HG03378 (cell line): ENCODE measurements around the gene LCN10.
"Not testable (repeated sequence)": the region's sequence is repeated elsewhere in the genome, so short reads cannot be mapped to it uniquely, and the experiment has no call there.

ENCODE experiments used
- ATAC-seq: cut with Tn5 transposase; IDR thresholded peaks from one replicate; pipeline ENCODE4 v1.9.1; 2021; ENCODE audit warnings: mild to moderate bottlenecking, moderate library complexity; ENCODE audit not compliant: unreplicated experiment

The LCN10 gene

DNA sequence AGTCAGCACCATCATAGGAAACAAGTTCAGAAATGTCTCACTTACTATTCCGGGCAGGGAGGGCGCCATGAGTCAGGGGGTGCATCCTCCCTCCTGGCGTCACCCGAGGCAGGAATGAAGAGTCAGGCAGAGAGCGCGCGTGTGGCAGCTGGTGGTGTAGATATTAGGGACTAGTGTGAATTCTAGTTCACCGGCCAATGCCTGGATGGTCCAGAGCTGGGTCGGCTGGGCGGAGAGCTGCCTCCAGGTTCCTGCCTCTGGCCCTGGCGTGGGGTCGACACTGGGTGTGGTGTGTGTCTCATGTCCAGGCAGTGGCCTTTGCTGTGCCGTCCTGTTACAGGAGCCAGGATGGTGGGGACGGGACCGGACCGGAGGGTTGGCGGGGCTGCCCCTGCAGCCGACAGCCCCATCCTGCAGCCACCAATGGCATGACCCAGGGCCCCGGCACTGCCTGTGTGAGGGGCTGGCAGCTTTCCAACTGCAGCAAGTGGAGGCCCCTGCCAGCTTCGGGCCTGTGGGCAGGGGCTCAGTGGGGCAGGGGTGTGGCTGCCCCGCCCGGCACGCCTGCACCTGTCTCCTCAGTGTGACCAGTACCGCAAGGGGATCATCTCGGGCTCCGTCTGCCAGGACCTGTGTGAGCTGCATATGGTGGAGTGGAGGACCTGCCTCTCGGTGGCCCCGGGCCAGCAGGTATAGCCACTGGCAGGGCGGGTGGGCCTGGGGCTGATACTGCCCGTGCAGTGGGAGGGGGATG lies 21.2 kb downstream of the LCN10 start:
- no peak for ATAC-seq

DNA sequence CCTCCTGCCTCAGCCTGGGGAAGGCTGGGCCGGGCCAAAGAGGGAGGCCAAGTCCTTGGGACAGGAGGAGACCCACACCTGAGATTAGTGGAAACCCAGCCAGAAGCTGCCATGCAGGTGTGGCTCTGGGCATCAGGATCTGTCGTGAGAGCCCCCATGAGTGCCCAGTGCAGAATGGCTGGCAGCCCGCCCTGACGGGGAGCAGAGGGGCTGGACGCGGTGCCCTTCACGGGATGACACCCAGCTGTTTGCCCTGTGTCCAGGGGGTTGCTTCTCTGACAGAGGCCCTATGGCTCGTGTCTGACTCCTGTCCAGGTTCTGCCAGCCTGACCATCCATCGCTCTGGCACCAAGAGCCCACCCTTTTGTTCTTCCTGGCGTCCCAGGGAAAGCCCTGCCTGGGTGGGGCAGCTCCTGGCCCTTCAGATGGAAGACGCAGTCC lies 21.8 kb downstream of the LCN10 start:
- no peak for ATAC-seq

DNA sequence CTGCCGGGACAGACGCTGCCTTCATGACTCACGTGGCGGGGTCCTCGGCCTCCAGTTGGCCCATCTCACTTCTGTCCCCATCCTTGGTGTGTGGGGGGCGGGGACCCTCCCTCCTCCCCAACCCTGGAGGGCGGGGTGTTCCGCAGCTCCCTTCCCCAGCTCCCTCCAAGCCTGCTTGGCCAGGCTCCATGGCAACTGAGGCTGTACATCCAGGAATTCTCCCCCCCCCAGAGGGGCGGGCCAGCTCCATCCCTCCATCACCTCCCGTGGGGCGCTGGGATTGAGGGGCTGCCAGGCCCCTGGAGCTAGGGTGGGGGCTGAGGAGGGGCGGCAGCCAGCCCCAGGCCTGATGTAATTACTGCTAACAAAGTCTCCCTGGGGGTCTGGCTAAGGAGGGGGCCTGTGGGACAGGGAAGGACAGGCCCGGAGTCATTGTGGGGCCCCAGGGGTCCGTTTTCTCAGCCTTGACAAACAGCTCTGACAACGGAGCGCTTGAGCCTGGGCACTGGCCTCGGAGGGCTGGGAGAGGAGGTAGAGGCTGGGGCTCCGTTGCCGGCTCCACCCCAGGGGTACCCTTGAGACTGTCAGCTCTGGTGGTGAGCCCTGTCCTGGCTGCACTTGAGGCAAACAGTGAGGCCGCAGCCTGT lies 22.4 kb downstream of the LCN10 start:
- no peak for ATAC-seq

DNA sequence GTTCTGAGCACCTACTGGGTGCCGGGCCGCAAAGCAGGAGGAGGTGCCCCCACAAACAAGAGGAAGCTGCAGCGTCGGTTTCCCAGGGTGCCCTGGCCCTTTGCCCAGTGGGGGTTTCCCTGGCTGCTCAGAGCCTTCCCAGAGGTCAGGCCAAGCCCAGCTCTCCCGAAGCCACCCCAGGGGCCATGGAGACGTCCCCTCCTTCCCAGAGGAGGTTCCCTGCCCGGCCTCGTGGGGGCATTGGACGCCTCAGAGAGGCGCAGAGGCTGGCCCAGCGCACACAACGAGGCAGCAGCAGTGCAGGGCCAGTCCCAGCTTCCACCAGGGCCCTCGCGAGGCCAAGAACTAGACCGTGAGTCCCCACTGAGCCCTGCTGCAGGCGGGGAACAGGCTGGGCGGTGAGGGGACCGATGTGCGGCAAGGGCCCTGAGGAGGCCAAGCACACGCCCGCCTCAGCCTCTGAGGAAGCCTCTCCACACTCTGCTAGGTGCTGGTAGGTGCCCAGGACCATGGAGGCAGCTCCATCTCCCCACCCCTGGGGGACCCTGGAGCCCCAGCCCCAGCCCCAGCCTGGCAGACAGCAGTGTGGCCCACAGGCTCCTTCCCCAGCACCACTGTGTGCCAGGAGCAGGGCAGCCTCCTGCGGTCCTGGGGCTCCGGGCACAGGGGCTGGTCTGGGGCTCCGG lies 23.4 kb downstream of the LCN10 start:
- no peak for ATAC-seq

DNA sequence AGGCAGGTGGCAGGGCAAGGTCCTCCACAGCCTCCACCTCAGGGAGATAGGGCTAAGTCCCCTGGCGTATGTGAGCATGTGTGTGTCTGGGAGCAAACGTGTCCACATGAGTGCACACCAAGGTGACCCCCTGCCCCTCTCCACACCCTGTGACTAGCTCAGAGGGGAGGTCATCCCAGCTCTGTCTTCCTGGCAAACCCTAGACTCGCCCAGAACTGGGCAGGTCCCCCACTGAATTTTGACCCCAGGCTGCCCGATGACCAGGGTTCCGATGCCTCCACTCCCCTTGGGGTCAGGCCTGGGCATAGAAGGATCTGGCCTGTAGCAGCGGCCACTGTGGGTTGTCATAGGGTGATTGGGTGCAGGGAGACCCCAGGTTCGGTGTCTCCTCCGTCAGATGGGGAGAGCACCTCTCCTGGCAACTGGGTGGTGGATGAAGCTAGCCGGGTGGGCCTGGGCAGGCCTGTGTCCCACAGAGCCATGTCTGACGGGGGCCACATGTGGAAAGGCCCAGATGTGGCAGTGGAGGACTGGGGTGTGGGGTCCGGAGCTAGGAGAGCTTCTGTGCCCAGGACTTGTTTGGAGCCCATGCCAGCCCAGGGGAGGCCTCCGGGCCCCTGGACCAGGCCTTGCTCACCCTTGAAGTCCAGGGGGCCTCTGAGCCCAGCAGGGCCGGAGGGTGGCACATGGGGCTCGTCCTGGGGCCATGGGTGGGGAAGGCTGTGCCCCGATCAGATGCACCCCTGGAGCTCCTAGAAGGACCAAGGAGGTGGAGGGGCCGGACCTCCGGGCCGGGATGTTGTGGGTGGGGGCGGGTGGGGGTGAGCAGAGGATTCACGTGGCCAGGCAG lies 24.2 kb downstream of the LCN10 start:
- ATAC-seq, result no peak

DNA sequence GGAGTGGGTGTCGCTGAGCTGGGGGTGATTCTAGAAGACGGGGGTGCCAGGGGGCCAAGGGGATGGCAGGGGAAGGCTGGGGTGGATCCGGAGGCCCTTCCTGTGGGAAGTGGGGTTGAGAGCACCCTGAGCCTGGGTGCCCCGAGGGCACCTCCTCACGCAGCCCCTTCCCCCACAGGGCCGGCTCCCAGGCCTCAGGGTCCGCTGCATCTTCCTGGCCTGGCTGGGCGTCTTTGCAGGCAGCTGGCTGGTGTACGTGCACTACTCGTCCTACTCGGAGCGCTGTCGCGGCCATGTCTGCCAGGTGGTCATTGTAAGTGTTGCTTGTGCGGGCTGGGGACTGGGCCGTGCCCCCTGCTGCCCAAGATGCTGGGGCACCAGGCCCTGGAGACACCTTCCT lies 25.3 kb downstream of the LCN10 start:
- no peak for ATAC-seq

DNA sequence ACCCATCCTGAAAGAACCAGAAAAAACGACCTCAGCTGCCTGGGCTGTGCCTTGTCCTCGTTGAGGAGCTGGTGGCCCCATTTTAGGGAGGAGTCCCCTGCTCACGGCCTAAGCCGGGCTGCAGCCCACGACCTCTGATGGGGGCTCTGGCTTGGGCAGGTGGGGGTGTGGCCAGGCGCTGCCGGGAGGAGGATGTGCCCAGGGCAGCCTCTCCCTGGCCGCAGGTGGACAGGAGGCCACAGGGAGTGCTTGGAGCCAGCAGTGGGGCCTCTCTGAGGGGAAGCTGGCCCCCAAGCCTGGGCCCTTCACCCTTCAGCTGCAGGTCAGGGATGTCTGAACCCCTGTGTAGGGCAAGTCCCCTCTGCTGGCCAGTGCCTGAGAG lies 27.9 kb downstream of the LCN10 start:
- ATAC-seq, result no peak

DNA sequence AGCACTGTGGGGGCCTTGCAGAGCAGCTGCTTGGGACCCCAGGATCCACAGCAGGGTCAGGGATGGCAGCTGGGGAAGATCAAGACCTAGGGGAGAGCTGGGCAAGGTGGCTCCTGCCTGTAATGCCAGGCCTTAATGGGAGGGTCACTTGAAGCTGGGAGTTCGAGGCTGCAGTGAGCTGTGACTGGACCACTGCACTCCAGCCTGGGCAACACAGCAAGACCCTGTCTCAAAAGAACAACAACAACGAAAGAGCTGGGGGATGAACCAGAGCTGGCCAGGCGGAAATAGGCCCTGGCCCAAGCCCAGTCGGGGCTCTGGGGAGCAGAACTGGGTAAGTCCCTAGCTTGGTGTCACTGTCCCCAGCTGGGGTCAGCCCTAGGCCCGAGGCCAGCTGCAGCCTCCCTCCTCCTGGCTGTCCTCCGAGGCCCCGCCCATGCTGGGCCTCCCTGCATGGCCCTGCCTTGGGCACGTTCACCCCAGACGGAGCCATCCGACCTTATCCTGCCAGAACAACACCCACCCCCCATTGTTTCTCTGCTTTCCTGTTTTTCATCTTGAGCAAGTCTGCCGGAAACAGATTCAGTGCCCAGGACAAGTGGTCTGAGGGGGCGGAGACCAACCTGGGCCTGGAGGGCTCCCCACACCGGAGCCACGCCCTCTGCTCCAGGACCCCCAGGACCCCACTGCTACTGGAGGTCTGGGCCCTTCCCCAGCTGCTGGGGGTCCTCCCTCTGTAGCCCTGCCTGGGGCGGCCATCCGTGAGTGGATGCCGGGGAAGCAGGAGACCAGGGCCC lies 28.4 kb downstream of the LCN10 start:
- ATAC-seq, result no peak

DNA sequence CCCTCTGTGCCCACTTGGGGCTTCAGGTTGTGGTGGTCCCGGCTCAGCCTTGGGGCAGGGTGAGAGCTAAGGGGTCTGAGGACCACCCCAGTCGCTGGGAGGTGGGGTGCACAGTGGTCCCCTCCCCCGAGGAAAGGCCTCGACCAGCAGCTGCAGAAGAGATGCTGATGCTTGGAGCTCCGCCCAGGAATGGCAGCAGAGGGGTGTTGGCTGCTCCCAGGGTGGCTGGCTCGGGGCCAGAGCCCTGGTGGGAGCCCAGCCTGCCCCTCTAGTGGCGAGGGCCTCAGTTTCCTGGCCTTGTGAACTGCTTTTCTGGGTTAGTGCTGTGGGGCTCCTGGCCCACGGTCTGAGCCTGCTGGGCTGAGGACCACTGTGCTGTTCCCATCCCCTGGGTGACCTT lies 29.2 kb downstream of the LCN10 start:
- no peak for ATAC-seq

DNA sequence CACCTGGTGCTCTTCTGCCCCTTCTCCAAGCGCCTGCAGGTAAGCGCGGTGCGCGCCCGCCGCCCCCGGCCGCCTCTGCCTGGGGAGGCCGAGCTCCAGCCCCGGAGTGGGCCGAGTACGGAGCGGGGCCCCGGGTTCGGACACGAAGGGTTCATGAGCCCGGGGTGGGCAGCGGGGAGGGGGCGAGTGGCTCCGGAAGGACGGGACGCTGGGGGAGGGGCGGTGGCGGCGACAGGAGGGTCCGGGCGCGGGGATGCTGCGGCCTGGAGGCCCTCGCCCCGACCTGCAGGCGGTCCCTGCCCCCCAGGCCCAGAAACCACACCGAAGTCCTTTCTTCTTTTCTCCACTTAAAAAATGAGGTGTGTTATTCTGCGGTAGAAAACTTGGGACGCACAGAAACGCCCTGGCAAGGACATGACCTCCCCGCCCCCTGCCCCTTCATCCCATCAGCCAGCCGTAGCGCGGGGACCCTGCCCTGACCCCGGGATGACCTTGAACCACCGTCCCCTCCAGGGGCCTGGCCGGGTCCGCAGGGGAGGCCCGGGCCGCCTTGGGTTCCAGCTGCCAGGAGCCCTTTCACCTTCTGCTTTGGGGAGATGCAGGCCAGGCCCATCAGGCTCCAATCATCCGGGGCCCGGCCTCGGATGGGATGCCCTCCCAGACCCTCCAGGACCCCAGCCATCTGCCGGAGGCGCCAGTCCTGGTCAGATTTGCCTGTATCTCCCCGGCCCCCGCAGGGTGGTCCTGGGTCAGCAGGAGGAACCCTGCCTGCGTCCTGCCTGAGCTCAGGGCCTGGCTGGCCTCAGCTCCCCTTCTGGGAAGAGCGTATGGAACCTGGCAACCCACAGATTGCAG lies 29.8 kb downstream of the LCN10 start:
- ATAC-seq, result no peak

DNA sequence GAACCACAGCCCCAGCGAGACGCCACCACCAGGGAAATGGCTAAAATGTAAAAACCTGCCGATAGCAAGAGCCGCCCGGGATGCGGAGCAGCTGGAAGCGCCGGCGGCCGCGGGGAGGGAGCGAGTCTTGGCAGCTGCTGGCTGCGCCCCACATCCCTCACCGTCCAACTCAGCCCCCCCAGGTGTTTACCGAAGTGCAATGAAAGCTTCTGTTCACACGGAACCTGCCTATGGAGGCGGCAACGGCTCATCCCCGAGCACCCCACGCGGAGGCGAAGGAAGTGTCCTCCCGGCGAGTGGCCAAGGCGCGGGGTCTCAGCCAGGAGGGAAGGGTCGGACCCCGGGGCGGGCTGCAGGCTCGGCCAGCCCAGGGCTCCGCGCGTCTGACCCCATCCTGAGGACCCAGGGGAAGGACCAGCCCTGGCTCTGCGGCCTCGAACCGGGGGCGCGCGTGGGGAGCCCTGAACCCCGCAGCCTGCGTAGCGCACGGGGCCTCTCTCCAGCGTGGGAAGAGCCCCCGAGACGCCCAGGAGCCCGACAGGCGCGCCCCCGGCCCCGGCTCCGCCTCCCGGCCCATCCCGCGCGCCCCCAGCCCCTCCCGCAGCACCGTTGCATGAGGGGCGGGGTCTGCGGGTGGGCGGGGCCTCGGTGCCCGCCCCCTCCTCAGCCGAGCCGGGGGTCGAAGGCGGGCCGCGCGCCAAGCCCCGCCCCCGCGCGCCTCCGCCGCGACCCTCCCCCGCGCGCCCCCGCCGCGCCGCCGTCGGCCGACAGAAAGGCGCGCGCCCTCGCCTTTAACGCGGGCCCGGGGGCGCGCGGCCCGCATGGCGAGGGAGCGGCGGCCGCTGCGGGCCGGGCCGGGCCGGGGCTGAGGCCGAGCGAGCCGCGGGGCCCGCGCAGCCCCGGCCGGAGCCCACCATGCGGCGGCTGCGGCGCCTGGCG lies 30.7 kb downstream of the LCN10 start, which contains the start of gene DIPK1B:
DIPK1B (plus strand) TSS at position 822 of the 939 bp plus-strand sequence; CDS start at position 916, 94 bp downstream.
- no peak for ATAC-seq

DNA sequence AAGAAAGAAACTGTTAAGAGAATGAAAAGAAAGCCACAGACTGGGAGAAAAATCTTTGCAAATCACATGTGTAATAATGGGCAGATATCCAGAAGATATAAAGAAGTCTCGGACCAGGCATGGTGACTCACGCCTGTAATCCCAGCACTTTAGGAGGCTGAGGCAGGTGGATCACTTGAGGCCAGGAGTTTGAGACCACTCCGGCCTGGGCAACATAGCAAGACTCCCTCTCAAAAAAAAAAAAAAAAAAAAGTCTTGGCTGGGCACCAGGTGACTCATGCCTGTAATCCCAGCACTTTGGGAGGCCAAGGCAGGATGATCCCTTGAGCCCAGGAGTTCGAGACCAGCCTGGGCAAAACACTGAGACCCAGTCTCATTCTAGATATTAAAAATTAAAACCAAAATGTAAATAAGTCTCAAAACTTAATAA lies 31.5 kb downstream of the LCN10 start:
- not testable (repeated sequence) for ATAC-seq

DNA sequence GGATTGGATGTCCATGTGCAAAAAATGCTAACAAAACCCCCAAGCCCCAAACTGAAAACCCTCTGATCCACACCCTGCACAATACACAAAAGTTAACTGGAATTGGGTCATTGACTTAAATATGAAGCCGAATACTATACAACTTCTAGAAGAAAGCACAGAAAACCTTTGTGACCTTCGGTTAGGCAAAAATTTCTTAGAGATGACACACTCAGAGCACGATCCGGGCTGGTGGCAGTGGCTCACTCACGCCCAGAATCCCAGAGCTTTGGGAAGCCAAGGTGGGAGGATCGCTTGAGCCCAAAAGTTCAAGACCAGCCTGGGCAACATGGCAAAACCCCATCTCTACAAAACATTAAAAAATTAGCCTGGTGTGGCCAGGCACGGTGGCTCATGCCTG lies 32.2 kb downstream of the LCN10 start:
- ATAC-seq, result no peak

DNA sequence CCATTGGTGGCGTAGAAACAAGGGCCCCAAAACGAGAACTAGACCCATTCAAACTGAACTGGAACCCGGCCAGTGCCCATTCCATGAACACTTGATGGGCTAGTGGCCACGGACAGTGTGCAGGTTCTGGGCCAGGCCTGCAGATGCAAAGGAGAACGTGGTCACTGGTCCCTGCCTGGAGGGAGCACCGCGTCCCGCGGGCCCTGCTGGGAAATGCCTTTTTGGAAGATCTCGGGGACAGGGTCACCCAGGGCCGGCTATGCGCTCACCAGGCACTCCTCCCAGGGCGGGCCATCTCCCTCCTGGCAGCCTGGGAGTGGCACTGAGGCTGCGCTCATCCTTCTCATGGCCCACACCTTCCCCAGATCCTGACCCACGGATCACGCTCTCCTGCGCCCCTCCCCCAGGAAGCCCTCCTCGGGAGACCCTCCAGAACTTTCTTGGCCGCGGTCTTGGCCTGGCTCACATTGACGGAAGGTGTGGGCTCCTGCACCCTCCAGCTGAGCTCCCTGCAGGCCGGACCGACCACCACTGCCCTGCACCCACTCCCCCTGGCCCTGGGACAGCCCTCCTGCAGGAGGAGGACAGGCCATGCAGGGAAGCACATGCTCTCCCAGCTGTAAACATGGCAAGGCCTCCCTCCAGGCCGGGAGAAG lies 33.2 kb downstream of the LCN10 start:
- no peak for ATAC-seq

DNA sequence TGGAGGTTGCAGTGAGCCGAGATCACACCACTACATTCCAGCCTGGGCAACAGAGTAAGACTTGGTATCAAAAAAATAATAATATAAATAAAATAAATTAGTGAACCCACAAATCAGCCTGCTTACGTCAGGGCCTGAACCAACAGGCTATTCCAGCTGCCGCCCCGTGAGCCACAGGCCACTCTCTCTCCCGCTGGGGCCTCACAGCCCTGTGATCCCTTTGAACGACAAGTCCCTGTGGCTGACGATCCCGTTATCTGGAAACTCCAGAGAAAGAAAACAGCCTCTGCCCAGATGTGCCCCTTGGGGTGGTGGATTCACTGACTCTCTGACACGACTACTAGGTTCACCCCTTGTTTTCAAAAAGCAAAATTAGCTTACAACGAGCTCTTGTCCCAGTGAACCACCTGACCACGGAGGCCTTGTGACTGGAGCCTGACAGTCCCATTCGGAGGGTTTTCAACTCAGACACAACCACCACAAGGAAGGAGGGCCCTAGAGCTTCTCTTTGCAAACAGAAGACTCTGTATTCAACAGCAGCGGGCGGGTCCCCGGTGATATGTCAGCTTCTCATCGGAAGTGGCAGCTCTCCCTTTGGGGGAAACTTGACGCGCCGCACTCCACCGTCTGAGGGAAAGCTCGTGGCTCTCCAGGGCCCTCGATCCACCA lies 34.8 kb downstream of the LCN10 start:
- ATAC-seq, result no peak

DNA sequence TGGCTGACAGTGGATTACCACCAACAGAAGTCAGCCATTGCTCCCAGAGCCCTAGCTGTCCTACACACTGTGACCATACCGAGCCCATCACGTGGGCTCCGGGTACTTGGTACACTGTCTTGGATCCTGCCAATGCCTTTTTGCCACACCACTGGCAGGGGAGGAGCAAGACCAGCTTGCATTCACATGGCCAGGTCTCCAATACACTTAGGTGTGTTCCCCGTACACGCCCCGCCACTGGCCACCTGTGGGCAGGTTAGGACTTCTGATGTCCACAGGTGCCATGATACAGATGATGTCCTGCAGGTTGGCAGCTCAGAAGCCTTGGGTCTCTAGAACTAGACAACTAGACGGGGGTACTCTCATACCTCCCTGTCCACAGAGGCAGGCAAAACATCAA lies 35.7 kb downstream of the LCN10 start:
- ATAC-seq, result no peak

DNA sequence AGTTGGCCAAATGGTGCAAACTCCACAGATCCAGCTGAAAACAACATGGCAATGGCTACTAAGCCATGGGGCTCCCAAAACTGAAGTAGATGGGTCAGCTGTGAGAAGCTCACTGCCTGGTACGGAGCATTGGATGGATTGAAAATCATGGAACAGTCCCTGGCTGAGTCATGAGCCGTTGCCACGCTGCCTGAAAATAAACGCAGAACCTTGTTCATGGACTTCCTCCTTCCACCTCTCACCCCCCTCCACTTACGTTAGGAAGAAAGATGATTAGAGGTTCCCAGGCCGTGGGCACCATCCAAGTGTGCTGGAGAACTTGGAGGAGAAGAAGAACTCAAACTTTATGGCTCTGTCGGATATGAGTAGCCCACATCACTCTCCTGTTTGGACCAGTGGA lies 37.2 kb downstream of the LCN10 start:
- no peak for ATAC-seq
